Measurements from ENCODE around the gene P2RY13. TPM values are rescaled to one million over a fixed set of nuclear protein-coding genes. Genes with fewer than 3 reads are reported as not detected.

Gene P2RY13
- total RNA-seq, 1 experiment from 2014 or later: not detected

DNA sequence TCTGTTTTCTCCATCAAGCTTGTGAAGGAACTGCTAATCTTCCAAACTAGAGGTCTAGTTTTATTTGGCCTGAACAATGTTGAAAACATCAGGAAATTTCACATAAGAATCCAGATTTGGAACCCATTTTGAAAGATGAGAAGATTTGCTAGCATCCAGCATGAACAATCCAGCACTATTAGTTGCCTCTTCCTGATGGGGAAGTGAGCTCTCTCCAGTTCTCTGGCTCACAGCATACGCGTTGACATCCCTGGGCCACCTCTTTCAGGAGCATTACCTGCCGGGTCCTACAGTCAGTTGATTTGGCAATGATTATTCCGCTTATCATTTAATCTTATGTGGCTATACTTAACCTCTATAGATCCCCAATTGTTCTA, 23.6 kb downstream of the P2RY13 start:
- DNase-seq (ENCODE audit: low read depth): no peak
- in situ Hi-C loops (cut with HindIII; ENCODE audit: low pct_unique_long_range_greater_than_20kb, low sequenced_read_pairs): no loop called here

DNA sequence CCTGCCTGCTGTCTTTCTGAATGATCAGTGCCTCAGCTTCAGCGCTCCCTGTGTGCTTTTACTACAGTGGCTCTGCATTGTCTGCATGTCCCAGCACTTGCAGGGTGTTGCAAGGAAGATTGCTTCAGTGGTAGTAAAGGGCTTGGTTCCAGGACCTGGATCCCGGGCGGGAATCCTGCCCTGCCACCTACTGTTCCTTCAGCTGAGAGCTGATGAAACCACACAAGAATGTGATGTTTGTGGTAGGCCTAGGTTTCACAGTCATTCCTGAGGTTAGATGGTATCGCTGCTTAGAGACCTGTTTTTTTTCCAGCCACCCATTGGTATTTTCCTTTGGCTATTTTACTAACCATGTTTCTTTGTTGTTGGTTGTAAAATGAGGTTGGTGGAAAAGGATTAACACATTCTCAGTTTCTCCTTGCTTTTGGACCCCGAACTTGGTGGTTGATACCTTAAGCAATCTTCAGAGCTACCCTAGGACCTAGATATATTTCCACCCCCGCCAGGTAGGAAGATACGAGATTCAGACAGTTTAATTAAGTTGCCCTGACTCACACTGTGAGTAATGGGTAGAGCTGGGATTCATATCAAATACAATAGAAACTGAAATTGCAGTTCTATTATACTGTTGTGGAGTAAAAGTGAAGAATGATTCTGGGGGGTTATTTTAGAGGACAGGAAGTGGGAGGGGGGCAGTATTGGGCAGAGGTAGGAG, 24.1 kb downstream of the P2RY13 start:
- in situ Hi-C loops (cut with HindIII; ENCODE audit: low pct_unique_long_range_greater_than_20kb, low sequenced_read_pairs): no loop called here
- DNase-seq (ENCODE audit: low read depth): peak; percentile 92

DNA sequence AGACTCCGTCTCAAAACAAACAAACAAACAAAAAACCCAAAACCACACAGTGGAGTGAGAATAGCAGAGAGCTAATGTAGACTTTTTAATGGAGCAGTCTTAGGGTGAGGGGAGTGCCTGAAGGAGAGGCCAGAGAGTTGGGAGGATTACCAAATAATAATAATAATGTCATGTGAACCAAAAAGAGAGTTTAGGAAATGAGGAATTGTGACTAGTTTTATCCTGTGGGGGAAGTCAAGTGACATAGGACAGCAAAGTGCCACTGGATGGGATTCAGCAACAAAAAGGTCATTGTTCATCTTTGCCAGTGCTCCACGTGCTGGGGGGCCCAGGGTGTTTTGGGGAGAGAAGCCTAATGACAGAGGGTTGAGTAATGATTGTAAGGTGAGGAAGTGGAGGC, 25.6 kb downstream of the P2RY13 start:
- in situ Hi-C loops (cut with HindIII; ENCODE audit: low pct_unique_long_range_greater_than_20kb, low sequenced_read_pairs): no loop called here
- no peak for DNase-seq (ENCODE audit: low read depth)

DNA sequence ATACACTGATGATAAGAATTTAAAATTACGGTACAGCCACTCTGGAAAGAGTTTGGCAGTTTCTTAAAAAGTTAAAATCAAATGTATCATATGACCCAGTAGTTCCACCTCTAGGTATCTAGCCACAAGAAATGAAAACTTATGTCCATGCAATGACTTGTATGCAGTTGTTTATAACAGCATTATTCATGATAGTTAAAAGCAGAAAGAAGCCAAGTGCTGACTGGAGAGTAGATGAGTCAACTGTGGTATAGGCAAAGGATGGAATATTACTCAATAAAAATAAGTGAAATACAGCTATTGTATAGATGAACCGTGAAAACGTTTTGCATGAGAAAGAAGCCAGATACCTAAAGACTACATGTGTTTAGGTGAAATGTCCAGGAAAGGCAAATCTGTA, 27.6 kb downstream of the P2RY13 start:
- no peak for DNase-seq (ENCODE audit: low read depth)
- in situ Hi-C loops (cut with HindIII; ENCODE audit: low pct_unique_long_range_greater_than_20kb, low sequenced_read_pairs): no loop called here

DNA sequence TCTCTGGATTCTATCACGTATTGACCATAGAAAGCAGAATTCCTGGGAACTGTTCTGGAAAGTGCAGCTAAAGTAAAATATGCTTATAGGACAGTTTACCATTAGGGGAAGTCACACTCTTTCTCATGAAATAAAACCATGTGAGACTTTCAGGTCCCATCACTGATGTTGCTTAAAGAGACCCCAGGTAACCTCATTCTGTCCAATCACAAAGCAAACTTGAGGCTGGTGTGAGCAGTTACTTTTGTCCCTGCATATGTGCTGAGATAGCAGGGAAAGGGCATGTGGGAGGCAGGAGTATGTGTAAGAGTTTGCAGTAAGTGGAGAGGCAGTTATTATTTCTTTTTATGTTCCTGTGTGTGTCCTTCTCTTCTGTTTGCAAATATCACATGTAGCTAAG, 28.8 kb downstream of the P2RY13 start:
- DNase-seq (ENCODE audit: low read depth): no peak
- in situ Hi-C loops (cut with HindIII; ENCODE audit: low pct_unique_long_range_greater_than_20kb, low sequenced_read_pairs): no loop called here

DNA sequence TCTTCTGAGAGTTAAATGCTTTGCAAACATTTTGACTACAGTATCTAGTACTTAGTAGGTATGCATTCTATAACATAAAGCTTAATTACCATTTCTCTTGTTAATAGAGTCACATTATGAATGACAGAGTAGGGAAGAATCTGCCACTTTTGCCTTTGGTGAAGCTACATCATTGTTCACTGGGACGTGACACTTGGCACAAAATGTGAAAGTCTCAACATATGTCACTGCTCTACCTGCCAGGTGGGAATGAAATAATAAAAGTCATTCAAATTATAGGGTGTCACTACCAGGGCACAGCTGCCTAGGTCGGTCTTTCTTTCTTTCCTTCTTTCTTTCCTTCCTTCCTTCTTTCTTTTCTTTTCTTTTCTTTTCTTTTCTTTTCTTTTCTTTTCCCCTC, 30.3 kb downstream of the P2RY13 start:
- in situ Hi-C loops (cut with HindIII; ENCODE audit: low pct_unique_long_range_greater_than_20kb, low sequenced_read_pairs): no loop called here
- no peak for DNase-seq (ENCODE audit: low read depth)

DNA sequence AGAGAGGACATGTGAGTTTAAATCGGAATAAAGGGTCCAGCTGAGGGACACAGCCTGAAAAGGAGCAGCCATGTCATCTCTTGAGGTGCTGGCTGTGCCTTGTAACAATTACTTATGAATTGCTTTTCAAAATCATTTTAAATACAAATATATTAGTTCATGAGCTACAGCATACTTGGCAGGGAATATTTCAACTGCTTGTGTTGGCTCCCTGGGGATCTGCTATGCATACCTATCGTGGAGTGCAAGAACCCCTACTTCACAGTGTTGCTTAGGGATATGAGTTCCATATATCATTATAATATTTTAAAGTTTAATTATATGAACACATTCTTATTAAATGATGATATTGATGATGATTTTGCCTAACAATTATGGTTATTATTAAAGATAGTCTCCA, 31.9 kb downstream of the P2RY13 start:
- in situ Hi-C loops (cut with HindIII; ENCODE audit: low pct_unique_long_range_greater_than_20kb, low sequenced_read_pairs): no loop called here
- no peak for DNase-seq (ENCODE audit: low read depth)

DNA sequence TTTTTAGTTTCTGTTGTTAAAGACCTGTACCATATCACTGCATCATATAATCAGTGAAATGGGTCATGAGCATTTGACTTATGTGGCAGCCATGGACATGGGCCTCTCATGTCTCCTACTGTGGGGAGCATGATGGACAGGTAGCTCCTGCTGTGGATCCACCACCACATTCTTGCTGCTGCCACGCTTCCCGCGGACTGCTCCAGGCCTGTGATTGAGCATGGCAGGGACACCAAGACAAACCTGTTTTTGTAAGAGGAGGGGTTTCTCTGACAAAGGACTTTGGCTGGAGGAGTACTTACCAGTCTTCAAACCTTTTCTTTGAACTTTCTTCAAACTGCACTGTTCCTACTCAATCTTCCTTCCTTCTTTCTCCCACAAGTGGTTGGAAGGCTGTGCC, 33.1 kb downstream of the P2RY13 start:
- in situ Hi-C loops (cut with HindIII; ENCODE audit: low pct_unique_long_range_greater_than_20kb, low sequenced_read_pairs): no loop called here
- DNase-seq (ENCODE audit: low read depth): no peak

DNA sequence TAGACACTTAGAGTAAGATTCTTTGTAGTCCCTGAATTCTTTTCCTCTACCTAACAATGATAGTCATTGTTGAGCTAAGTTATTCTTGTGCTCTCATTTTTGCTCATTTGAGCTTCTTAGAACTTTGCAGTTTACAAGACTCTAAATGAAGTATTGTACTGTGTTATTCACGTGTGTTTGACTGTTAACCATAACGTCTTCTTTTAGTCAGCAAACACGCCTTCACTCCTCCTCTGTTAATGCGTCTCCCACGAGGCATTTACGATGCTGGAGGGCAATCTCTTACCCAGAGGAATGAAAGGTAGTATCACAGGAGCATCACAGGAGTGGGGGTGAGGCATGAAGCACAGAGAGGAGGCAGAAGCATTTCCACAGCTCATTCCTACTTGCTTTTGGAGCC, 36.2 kb downstream of the P2RY13 start:
- in situ Hi-C loops (cut with HindIII; ENCODE audit: low pct_unique_long_range_greater_than_20kb, low sequenced_read_pairs): no loop called here
- no peak for DNase-seq (ENCODE audit: low read depth)

DNA sequence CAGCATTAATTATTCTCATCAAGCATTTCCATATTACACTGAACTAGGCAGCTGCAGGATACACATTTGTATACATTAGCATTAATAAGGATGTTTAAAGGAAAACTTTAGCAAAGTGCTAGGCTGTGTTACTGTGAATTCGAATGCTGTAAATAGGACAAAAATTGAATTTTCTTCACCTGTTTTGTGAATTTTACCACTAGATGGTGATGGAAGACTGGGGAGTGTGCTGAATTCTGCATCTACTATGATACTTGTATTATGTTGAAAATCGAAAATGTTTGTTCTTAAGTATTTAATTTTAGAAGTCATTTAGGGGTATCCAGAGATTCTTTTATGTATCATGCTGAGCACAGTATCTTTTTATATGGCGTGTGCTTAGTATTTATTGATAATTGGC, 38.7 kb downstream of the P2RY13 start:
- DNase-seq (ENCODE audit: low read depth): no peak
- in situ Hi-C loops (cut with HindIII; ENCODE audit: low pct_unique_long_range_greater_than_20kb, low sequenced_read_pairs): no loop called here

DNA sequence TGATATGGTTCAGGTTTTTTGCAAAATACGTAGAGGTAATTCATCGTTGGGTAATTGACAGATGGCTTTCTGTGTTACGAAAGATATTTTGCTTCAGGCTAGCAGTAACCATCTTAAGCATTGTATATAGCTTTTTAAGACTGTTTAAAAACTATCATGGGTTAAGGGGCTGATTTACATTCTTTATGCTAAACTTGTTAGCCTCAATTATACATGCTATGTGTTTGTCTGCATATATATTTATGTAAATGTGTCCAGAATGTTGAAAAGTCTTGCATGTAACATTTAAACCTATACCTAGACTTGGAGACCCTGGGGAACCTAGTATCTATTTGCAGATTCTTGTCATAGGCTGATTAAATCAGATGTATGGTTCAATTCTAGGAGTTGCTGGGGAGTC, 39.9 kb downstream of the P2RY13 start:
- in situ Hi-C loops (cut with HindIII; ENCODE audit: low pct_unique_long_range_greater_than_20kb, low sequenced_read_pairs): no loop called here
- no peak for DNase-seq (ENCODE audit: low read depth)

DNA sequence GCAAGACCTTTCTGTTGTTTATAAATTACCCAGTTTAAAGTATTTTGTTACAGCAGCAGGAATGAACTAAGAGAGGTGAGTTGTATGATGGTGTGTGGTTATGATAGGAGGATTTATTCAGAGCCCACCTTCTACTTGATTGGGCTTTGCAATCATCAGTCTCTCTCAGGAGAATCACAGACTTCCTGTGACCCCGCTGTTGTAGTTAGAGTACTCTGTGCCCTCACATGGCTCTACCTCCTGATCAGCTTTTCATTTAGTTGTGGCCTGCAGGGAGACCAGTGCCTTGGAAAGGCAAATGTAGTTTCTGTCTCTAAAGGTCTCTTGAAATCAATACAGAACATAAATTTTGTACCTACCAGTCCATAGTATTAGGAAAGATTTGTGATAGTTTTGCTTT, 43.4 kb downstream of the P2RY13 start:
- in situ Hi-C loops (cut with HindIII; ENCODE audit: low pct_unique_long_range_greater_than_20kb, low sequenced_read_pairs): no loop called here

DNA sequence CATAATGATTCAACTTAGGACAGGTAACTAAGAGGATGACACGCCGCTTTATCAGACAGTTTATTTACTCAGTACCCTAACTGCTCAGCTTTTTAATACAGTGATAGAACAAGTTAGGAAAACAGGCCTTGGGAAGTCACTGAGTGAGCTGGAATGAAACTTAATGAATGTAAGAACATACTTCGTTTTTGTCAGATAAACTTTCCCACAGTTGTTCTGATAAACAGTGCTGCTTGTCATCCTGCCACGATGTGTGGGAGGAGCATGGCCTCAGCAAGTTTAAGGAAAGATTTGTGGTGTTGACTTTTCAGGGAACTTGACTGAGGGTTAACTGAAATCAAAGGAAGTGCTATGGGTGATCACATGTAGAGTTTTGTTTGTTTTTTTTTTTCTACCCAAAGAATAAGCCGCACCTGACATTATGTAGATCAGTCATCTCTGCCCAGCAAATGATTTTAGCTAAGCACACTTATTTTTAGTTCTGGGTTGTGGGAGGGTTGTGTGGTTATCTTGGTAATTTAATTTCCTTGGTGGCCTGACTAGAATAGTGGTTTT, 45.4 kb downstream of the P2RY13 start:
- peak; percentile 62 for DNase-seq (ENCODE audit: low read depth)
- in situ Hi-C loops (cut with HindIII; ENCODE audit: low pct_unique_long_range_greater_than_20kb, low sequenced_read_pairs): no loop called here

More for the DNA sequence above, 43.4 kb downstream of the P2RY13 start:
- no peak for DNase-seq (ENCODE audit: low read depth)

DNA sequence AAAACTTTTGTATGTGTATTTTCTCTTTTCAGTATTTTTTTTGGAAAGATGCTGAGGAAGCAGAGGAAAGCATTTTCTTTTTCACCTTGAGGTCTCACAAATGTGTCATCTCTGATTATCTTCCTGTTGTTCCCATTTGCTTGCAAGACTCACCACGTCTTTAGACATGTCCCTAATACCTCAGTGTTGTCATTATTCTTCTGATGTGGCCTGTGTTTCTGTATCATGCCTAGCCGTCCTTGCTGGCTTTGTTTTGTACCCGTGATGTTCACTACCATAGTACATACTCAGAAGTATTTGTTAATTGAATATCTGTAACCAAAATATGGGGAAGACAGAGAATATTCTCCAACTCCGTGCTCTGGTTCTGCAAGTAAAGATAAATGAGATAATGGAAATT, 46.0 kb downstream of the P2RY13 start:
- in situ Hi-C loops (cut with HindIII; ENCODE audit: low pct_unique_long_range_greater_than_20kb, low sequenced_read_pairs): no loop called here
- no peak for DNase-seq (ENCODE audit: low read depth)

DNA sequence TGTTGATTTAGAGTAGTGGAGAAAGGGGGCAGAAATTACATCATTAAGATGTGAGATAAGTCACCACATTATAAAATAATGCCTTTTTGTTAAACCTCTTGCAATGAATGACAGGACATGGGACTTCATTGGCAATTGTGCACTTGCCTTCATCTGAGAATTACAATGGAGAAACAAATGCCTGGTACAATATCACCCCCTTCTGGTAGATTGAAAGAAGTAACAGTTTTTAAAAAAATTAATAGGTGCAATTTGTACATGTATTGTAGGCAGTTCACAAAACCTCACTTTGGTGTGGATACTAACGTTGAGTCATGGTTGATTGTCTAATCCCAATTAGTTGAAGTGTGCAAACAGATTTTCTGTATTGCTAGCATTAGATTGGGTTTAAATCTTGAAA, 46.4 kb downstream of the P2RY13 start:
- DNase-seq (ENCODE audit: low read depth): peak; percentile 42
- in situ Hi-C loops (cut with HindIII; ENCODE audit: low pct_unique_long_range_greater_than_20kb, low sequenced_read_pairs): no loop called here

DNA sequence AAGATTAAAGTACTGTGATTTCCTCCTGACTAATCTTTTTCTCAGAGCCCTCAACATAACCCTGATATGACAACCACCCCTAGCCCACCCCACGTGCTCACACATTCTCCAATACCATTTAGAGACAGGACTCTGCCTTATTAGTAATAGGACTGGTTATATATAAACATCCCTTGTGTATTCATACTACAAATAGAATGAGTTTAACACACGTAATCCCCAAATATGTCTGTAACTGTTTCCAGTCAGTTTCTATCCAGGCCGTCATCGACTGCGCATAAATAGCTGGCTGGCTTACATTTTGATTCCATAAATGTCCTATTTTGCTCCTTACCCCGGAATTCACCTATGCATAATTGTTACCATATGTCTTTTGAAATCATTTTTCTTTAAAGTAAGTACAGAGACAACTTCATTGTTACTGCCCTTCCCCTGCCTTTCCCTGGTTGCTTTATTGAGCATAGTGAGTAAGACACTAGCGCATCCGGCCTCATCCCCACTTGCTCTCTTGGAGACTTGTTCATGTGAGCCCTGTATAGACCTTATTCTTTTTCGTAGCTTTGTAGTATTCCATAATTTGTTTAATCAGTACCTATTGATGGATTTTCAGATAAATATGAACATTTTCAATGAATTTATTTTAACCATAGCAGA, 47.6 kb downstream of the P2RY13 start:
- DNase-seq (ENCODE audit: low read depth): no peak
- in situ Hi-C loops (cut with HindIII; ENCODE audit: low pct_unique_long_range_greater_than_20kb, low sequenced_read_pairs): no loop called here

DNA sequence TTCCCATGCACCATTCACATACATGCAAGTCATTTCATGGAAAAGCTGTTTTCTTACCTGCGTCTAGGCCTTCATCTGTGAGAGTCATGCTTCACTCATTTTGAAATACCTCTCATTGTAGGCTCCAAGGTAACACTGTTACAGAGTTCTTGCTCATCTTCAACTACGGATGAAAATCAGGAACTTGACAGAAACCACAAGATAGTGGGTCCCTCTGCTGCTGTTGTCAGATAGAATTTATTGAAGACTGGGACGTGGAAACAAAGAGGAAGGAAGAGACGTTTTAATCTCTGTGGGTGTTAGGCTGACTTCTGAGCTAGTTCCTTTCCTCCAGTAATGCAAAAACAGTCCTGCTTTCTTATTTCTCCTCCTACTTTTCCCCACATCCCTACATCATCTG, 51.1 kb downstream of the P2RY13 start, which contains the start of gene P2RY14:
TSS of gene P2RY14 (minus strand) at position 313 of the 400 bp plus-strand sequence. CDS start 64,226 bp downstream, outside the sequence.
- in situ Hi-C loops (cut with HindIII; ENCODE audit: low pct_unique_long_range_greater_than_20kb, low sequenced_read_pairs): no loop called here
- no peak for DNase-seq (ENCODE audit: low read depth)

DNA sequence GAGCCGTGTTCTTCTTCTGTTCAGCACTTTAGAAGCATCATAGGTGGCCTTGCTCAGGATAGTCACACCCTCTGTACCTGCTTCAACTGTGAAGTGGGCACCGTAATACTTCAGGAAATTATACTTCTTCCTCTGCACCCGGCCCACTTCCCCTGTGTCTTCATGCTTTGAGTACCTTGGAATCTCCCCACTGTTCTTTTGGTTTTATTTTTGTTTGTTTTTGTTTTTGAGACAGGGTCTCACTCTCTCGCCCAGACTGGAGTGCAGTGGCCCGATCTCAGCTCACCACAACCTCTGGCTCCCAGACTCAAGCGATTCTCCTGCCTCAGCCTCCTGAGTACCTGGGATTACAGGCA, 52.7 kb downstream of the P2RY13 start:
- in situ Hi-C loops (cut with HindIII; ENCODE audit: low pct_unique_long_range_greater_than_20kb, low sequenced_read_pairs): no loop called here
- DNase-seq (ENCODE audit: low read depth): no peak
